Astrocyte of the spinal cord (primary cell): Measurements from ENCODE around the gene NFATC4.
A peak's percentile ranks its signal among the peaks of the same experiment; 100 is the strongest.
"Not testable (repeated sequence)": the region's sequence is repeated elsewhere in the genome, so short reads cannot be mapped to it uniquely, and the experiment has no call there.

Source experiments
- DNase-seq: peaks from one replicate; pipeline ENCODE4 v3.0.0; 2011; ENCODE audit warnings: low read depth, low spot score
- H3K4me3 ChIP-seq: 2 replicates; pipeline ENCODE4 v1.5.1; 2011; ENCODE audit warnings: low read depth, mild to moderate bottlenecking, low read length, moderate library complexity
- CTCF ChIP-seq: IDR thresholded peaks from 2 replicates; pipeline ENCODE4 v1.5.1; 2012; ENCODE audit warnings: low read depth, mild to moderate bottlenecking, low read length, inconsistent platforms
- in situ Hi-C: cut with HindIII; loops from 2 replicates; pipeline ENCODE4 v1.10.0; 2017; ENCODE audit warnings: low sequenced_read_pairs

NFATC4 gene

GRCh38 chr14:24347134-24347533 lies 20.9 kb upstream of the NFATC4 start:
- no peak for DNase-seq
- in situ Hi-C loops, result no loop called here
- TF ChIP-seq CTCF, result no peak
- H3K4me3 ChIP-seq, result no peak overlapping the region

- no peak overlapping the region for H3K4me3 ChIP-seq
- no peak for DNase-seq
- no peak for TF ChIP-seq CTCF
- in situ Hi-C loops, result no loop called here
These were observed 19.8 kb upstream of the NFATC4 start for GRCh38 chr14:24348186-24348585.

GRCh38 chr14:24349742-24350141 lies 18.2 kb upstream of the NFATC4 start:
- in situ Hi-C loops, result no loop called here
- no peak for DNase-seq
- no peak overlapping the region for H3K4me3 ChIP-seq
- TF ChIP-seq CTCF, result no peak

GRCh38 chr14:24351517-24351916 lies 16.5 kb upstream of the NFATC4 start:
- DNase-seq, result no peak
- in situ Hi-C loops, result no loop called here
- peak; percentile 11 for TF ChIP-seq CTCF
- no peak overlapping the region for H3K4me3 ChIP-seq

GRCh38 chr14:24353559-24354481 lies 14.2 kb upstream of the NFATC4 start:
- no peak for DNase-seq
- no peak for TF ChIP-seq CTCF
- in situ Hi-C loops, result no loop called here
- H3K4me3 ChIP-seq, result no peak overlapping the region

- DNase-seq, in situ Hi-C loops, H3K4me3 ChIP-seq: not testable (repeated sequence)
These were observed 13.5 kb upstream of the NFATC4 start for GRCh38 chr14:24354482-24354825.

GRCh38 chr14:24355009-24355408 lies 13.0 kb upstream of the NFATC4 start:
- no peak for DNase-seq
- no peak for TF ChIP-seq CTCF
- in situ Hi-C loops, result no loop called here
- H3K4me3 ChIP-seq, result no peak overlapping the region
